GM23338 (cell line): ENCODE data around the gene HAT1. TPM values are rescaled to one million over a fixed set of nuclear protein-coding genes. Genes with fewer than 3 reads are reported as not detected.

ENCODE experiments used
- ATAC-seq: fragments of 200-7000 bp; cut with Tn5 transposase; 3 replicates; pipeline ENCODE4 v1.9.1; 2020
- DNase-seq: peaks from one replicate; pipeline ENCODE4 v3.0.0-alpha.2; 2015; ENCODE audit warnings: low spot score
- H2AFZ ChIP-seq: fragments of 200-600 bp; sonication (generic); 2 replicates; pipeline ENCODE4 v1.8.0; 2016; ENCODE audit warnings: antibody characterized with exemption, mild to moderate bottlenecking, moderate library complexity
- H3F3A ChIP-seq: fragments of 200-600 bp; sonication (generic); replicated peaks from 2 replicates; pipeline ENCODE4 v1.8.0; 2017; ENCODE audit warnings: antibody characterized with exemption, mixed run types, low read depth
- H3K27ac ChIP-seq: fragments of 200-600 bp; sonication (generic); 2 replicates; pipeline ENCODE4 v1.6.1; 2016; ENCODE audit warnings: low read depth
- H3K27me3 ChIP-seq: fragments of 200-600 bp; sonication (generic); 2 replicates; pipeline ENCODE4 v1.8.0; 2016; ENCODE audit warnings: mild to moderate bottlenecking, mixed run types, moderate library complexity; ENCODE audit not compliant: insufficient read depth
- H3K36me3 ChIP-seq: fragments of 200-600 bp; sonication (generic); 2 replicates; pipeline ENCODE4 v1.8.0; 2016; ENCODE audit warnings: mild to moderate bottlenecking; ENCODE audit not compliant: insufficient read depth
- H3K4me1 ChIP-seq: fragments of 200-600 bp; sonication (generic); 2 replicates; pipeline ENCODE4 v1.8.0; 2016; ENCODE audit warnings: mild to moderate bottlenecking, moderate library complexity; ENCODE audit not compliant: insufficient read depth
- H3K4me2 ChIP-seq: fragments of 200-600 bp; sonication (generic); 2 replicates; pipeline ENCODE4 v1.7.1; 2017; ENCODE audit warnings: mixed run types
- H3K4me3 ChIP-seq: fragments of 200-600 bp; sonication (generic); 2 replicates; pipeline ENCODE4 v1.6.1; 2016; ENCODE audit warnings: mixed run types
- H3K79me2 ChIP-seq: fragments of 200-600 bp; sonication (generic); replicated peaks from 2 replicates; pipeline ENCODE4 v1.8.0; 2017; ENCODE audit warnings: mild to moderate bottlenecking; ENCODE audit not compliant: insufficient read depth
- H3K9me2 ChIP-seq: fragments of 200-600 bp; sonication (generic); 2 replicates; pipeline ENCODE4 v1.8.0; 2017; ENCODE audit not compliant: insufficient read depth
- H4K20me1 ChIP-seq: fragments of 200-600 bp; sonication (generic); replicated peaks from 2 replicates; pipeline ENCODE4 v1.8.0; 2017; ENCODE audit warnings: mild to moderate bottlenecking; ENCODE audit not compliant: insufficient read depth
- H3K27ac Mint-ChIP-seq: 2 replicates; pipeline ENCODE4 v1.8.0; 2020; ENCODE audit warnings: inconsistent platforms, mild to moderate bottlenecking, moderate library complexity, mixed read lengths
- H3K27me3 Mint-ChIP-seq: 3 replicates; pipeline ENCODE4 v1.8.0; 2022; ENCODE audit warnings: low read depth, mild to moderate bottlenecking, moderate library complexity, mixed read lengths, inconsistent platforms; ENCODE audit not compliant: insufficient read depth, poor library complexity
- H3K36me3 Mint-ChIP-seq: 3 replicates; pipeline ENCODE4 v1.8.0; 2021; ENCODE audit warnings: low read depth, mild to moderate bottlenecking, inconsistent platforms, moderate library complexity, mixed read lengths
- H3K4me1 Mint-ChIP-seq: 3 replicates; pipeline ENCODE4 v1.8.0; 2020; ENCODE audit warnings: mild to moderate bottlenecking, inconsistent platforms, mixed read lengths
- H3K4me3 Mint-ChIP-seq: 3 replicates; pipeline ENCODE4 v1.8.0; 2021; ENCODE audit warnings: moderate library complexity, mild to moderate bottlenecking, inconsistent platforms, mixed read lengths
- H3K9me3 Mint-ChIP-seq: 3 replicates; pipeline ENCODE4 v1.8.0; 2020; ENCODE audit warnings: moderate library complexity, mild to moderate bottlenecking, inconsistent platforms, mixed read lengths
- CREB1 ChIP-seq: fragments of 250-450 bp; sonication (Bioruptor Pico); IDR thresholded peaks from 2 replicates; pipeline ENCODE4 v1.5.0; 2020; ENCODE audit warnings: low read depth, mild to moderate bottlenecking, moderate library complexity
- CTCF ChIP-seq, 2 experiments: fragments of 200-600 bp in 1 of 2; sonication (generic) in 1 of 2; conservative IDR thresholded peaks; 2 replicates each; pipeline versions ENCODE4 v1.5.1 to v1.6.1; 2016 to 2017; ENCODE audit warnings: antibody characterized with exemption in 2 of 2, low read depth in 2 of 2, mild to moderate bottlenecking in 2 of 2, moderate library complexity in 1 of 2
- ETS1 ChIP-seq: IDR thresholded peaks from 2 replicates; pipeline ENCODE4 v1.6.1; 2016; ENCODE audit warnings: antibody characterized with exemption
- EZH2 ChIP-seq: fragments of 200-600 bp; sonication (generic); IDR thresholded peaks from one replicate; pipeline ENCODE4 v1.8.0; 2017; ENCODE audit warnings: antibody characterized with exemption, mild to moderate bottlenecking, low read depth; ENCODE audit not compliant: unreplicated experiment
- EZH2phosphoT487 ChIP-seq: fragments of 200-600 bp; sonication (generic); IDR thresholded peaks from one replicate; pipeline ENCODE4 v1.8.1; 2018; ENCODE audit warnings: antibody characterized with exemption; ENCODE audit not compliant: unreplicated experiment
- JUNB ChIP-seq: IDR thresholded peaks from one replicate; pipeline ENCODE4 v1.6.1; 2016; ENCODE audit warnings: antibody characterized with exemption; ENCODE audit not compliant: unreplicated experiment
- NANOG ChIP-seq: IDR thresholded peaks from 2 replicates; pipeline ENCODE4 v1.6.1; 2016; ENCODE audit warnings: antibody characterized with exemption, borderline replicate concordance
- POLR2AphosphoS5 ChIP-seq: IDR thresholded peaks from 2 replicates; pipeline ENCODE4 v1.6.1; 2016; ENCODE audit warnings: antibody characterized with exemption, low read depth
- REST ChIP-seq: IDR thresholded peaks from one replicate; pipeline ENCODE4 v1.6.1; 2018; ENCODE audit warnings: antibody characterized with exemption; ENCODE audit not compliant: unreplicated experiment
- STAT1 ChIP-seq: IDR thresholded peaks from one replicate; pipeline ENCODE4 v1.6.1; 2016; ENCODE audit warnings: antibody characterized with exemption; ENCODE audit not compliant: unreplicated experiment
- ZNF114 ChIP-seq: fragments of 250-450 bp; sonication (Bioruptor Pico); IDR thresholded peaks from 2 replicates; pipeline ENCODE4 v1.5.0; 2020; ENCODE audit warnings: mild to moderate bottlenecking, moderate library complexity
- ZNF331 ChIP-seq: fragments of 250-450 bp; sonication (Bioruptor Pico); IDR thresholded peaks from 2 replicates; pipeline ENCODE4 v1.5.0; 2020; ENCODE audit warnings: low read depth, mild to moderate bottlenecking, moderate library complexity
- ZNF462 ChIP-seq: fragments of 250-450 bp; sonication (Bioruptor Pico); IDR thresholded peaks from 2 replicates; pipeline ENCODE4 v1.5.0; 2020; ENCODE audit warnings: mild to moderate bottlenecking, moderate library complexity
- polyA plus RNA-seq: library from polyadenylated mRNA; unstranded; fragments of >200 nt; fragmentation: Nextera tagmentation; extraction: Ambion mirVana; gene quantifications from 2 replicates; pipeline ENCODE4 v1.2.1, GENCODE V29; 2016
- total RNA-seq: library from RNA; depleted of rRNA; stranded (reverse); fragments of >200 nt; shearing (Covaris generic); gene quantifications from 2 replicates; pipeline ENCODE4 v1.2.3, GENCODE V29; 2014

The HAT1 gene
- total and polyA plus RNA-seq, 2 experiments from 2014 or later: 67.2 to 67.5 TPM

- no peak for DNase-seq
- Histone ChIP-seq H4K20me1 (0 out of 2 replicates have a peak, but pooled peaks cover 3% of the 10 kb centered on the region), H3K4me2 (no peak overlapping the region), H3K4me3 (no peak overlapping the region), H3K27me3 (no peaks in the 10 kb centered on the region), H3K27ac (no peak overlapping the region), H2AFZ (no peak overlapping the region), H3K36me3 (no peaks in the 10 kb centered on the region), H3F3A (no peaks in the 10 kb centered on the region), H3K79me2 (no peaks in the 10 kb centered on the region; the same call in 1 of the 2 replicates), H3K9me2 (no peaks in the 10 kb centered on the region), H3K4me1 (peaks cover 20% of the 10 kb centered on the region)
- Mint-ChIP-seq H3K27ac (no peak overlapping the region), H3K4me1 (peaks cover 18% of the 10 kb centered on the region), H3K4me3 (no peak overlapping the region), H3K27me3 (peaks cover 4% of the 10 kb centered on the region), H3K36me3 (no peaks in the 10 kb centered on the region), H3K9me3 (no peaks in the 10 kb centered on the region; the same call in 2 of the 3 replicates)
- no peak for ATAC-seq
- no peak for TF ChIP-seq EZH2phosphoT487
- no peak for TF ChIP-seq ZNF331 (CRISPR knock-in tag)
- TF ChIP-seq JUNB: no peak
- no peak for TF ChIP-seq ZNF114
- no peak for TF ChIP-seq ETS1
- TF ChIP-seq ZNF462 (CRISPR knock-in tag): no peak
- TF ChIP-seq EZH2: no peak
- no peak for TF ChIP-seq STAT1
- TF ChIP-seq POLR2AphosphoS5: no peak
- no peak for TF ChIP-seq CREB1 (CRISPR knock-in tag)
- TF ChIP-seq REST: no peak
- no peak for TF ChIP-seq NANOG
- TF ChIP-seq CTCF (conservative IDR thresholded peaks at IDR 0.05; ENCODE audit: low read depth in 2 of 2): no peak
Observed at GRCh38 chr2:172009823-172010222, 87.6 kb downstream of the HAT1 start.
